ENCODE measurements around the gene PTPRD. TPM values are rescaled to one million over a fixed set of nuclear protein-coding genes. Genes with fewer than 3 reads are reported as not detected.
A peak's percentile ranks its signal among the peaks of the same experiment; 100 is the strongest.

Gene PTPRD
- total RNA-seq, 1 donor from 2014 or later: 136 TPM

GRCh38 chr9:10003047-10003446 lies 609.8 kb downstream of the PTPRD start:
- H3K4me1 Mint-ChIP-seq: peaks cover 1% of the 10 kb centered on the region
- no peak overlapping the region for H3K9ac ChIP-seq
- H3K9me3 ChIP-seq (ENCODE audit: low read depth): no peaks in the 10 kb centered on the region
- H3K4me3 ChIP-seq: no peak overlapping the region
- no peaks in the 10 kb centered on the region for H3K27me3 ChIP-seq
- no peak overlapping the region for H3K27ac ChIP-seq
- H3F3A ChIP-seq (ENCODE audit: low read depth): peaks cover 16% of the 10 kb centered on the region
- no peaks in the 10 kb centered on the region for H3K36me3 Mint-ChIP-seq
- peaks cover 3% of the 10 kb centered on the region for H3K27me3 Mint-ChIP-seq (ENCODE audit: insufficient read depth, low read depth)
- H3K27ac Mint-ChIP-seq: no peak overlapping the region
- H2AFZ ChIP-seq (replicated peaks): no peak overlapping the region
- H3K4me3 Mint-ChIP-seq: no peak overlapping the region
- no peaks in the 10 kb centered on the region for H3K9me3 Mint-ChIP-seq
- no peaks in the 10 kb centered on the region for H3K79me2 ChIP-seq (ENCODE audit: low read depth)
- H3K4me2 ChIP-seq: no peak overlapping the region
- TF ChIP-seq EZH2phosphoT487 (IDR thresholded peaks at IDR 0.05): no peak
- no peak for TF ChIP-seq EZH2 (IDR thresholded peaks at IDR 0.05)
- TF ChIP-seq, protein P1, sequence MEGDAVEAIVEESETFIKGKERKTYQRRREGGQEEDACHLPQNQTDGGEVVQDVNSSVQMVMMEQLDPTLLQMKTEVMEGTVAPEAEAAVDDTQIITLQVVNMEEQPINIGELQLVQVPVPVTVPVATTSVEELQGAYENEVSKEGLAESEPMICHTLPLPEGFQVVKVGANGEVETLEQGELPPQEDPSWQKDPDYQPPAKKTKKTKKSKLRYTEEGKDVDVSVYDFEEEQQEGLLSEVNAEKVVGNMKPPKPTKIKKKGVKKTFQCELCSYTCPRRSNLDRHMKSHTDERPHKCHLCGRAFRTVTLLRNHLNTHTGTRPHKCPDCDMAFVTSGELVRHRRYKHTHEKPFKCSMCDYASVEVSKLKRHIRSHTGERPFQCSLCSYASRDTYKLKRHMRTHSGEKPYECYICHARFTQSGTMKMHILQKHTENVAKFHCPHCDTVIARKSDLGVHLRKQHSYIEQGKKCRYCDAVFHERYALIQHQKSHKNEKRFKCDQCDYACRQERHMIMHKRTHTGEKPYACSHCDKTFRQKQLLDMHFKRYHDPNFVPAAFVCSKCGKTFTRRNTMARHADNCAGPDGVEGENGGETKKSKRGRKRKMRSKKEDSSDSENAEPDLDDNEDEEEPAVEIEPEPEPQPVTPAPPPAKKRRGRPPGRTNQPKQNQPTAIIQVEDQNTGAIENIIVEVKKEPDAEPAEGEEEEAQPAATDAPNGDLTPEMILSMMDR (IDR thresholded peaks at IDR 0.05): no peak
- no peak for DNase-seq (ENCODE audit: low spot score)
- H3K4me1 ChIP-seq: peaks cover 11% of the 10 kb centered on the region
- H3K36me3 ChIP-seq: no peaks in the 10 kb centered on the region
- no peaks in the 10 kb centered on the region for H4K20me1 ChIP-seq (ENCODE audit: low read depth)

- no peaks in the 10 kb centered on the region for H3K79me2 ChIP-seq (ENCODE audit: low read depth)
- H3K9ac ChIP-seq: no peak overlapping the region
- H3K4me2 ChIP-seq: no peak overlapping the region
- no peak for TF ChIP-seq EZH2phosphoT487 (IDR thresholded peaks at IDR 0.05)
- TF ChIP-seq, protein P1 (IDR thresholded peaks at IDR 0.05): no peak
- TF ChIP-seq EZH2 (IDR thresholded peaks at IDR 0.05): no peak
- no peak overlapping the region for H2AFZ ChIP-seq (replicated peaks)
- no peaks in the 10 kb centered on the region for H3K9me3 Mint-ChIP-seq
- H3K27ac ChIP-seq: no peak overlapping the region
- peaks cover 3% of the 10 kb centered on the region for H3K27me3 Mint-ChIP-seq (ENCODE audit: insufficient read depth, low read depth)
- H3K36me3 Mint-ChIP-seq: no peaks in the 10 kb centered on the region
- no peak overlapping the region for H3K4me3 Mint-ChIP-seq
- no peaks in the 10 kb centered on the region for H3K27me3 ChIP-seq
- H4K20me1 ChIP-seq (ENCODE audit: low read depth): no peaks in the 10 kb centered on the region
- no peak overlapping the region for H3K4me3 ChIP-seq
- no peaks in the 10 kb centered on the region for H3K9me3 ChIP-seq (ENCODE audit: low read depth)
- H3K4me1 ChIP-seq: peaks cover 10% of the 10 kb centered on the region
- DNase-seq (ENCODE audit: low spot score): no peak
- peaks cover 5% of the 10 kb centered on the region for H3K4me1 Mint-ChIP-seq
- no peaks in the 10 kb centered on the region for H3K36me3 ChIP-seq
- H3F3A ChIP-seq (ENCODE audit: low read depth): peaks cover 17% of the 10 kb centered on the region
- H3K27ac Mint-ChIP-seq: no peak overlapping the region
These were observed 612.1 kb downstream of the PTPRD start for GRCh38 chr9:10000669-10001068.

- Mint-ChIP-seq H3K27ac (no peak overlapping the region), H3K36me3 (no peaks in the 10 kb centered on the region), H3K4me1 (peaks cover 11% of the 10 kb centered on the region), H3K4me3 (no peak overlapping the region), H3K27me3 (ENCODE audit: insufficient read depth, low read depth) (peaks cover 3% of the 10 kb centered on the region), H3K9me3 (no peaks in the 10 kb centered on the region)
- TF ChIP-seq, protein P1 (IDR thresholded peaks at IDR 0.05): peak; percentile 77
- TF ChIP-seq EZH2 (IDR thresholded peaks at IDR 0.05): no peak
- Histone ChIP-seq H3K4me3 (no peak overlapping the region), H3K9me3 (ENCODE audit: low read depth) (no peaks in the 10 kb centered on the region), H2AFZ (replicated peaks) (peak overlapping the region; percentile 78), H3K79me2 (ENCODE audit: low read depth) (no peaks in the 10 kb centered on the region), H3K27me3 (no peaks in the 10 kb centered on the region), H3F3A (ENCODE audit: low read depth) (peaks cover 13% of the 10 kb centered on the region), H3K27ac (no peak overlapping the region), H4K20me1 (ENCODE audit: low read depth) (no peaks in the 10 kb centered on the region), H3K4me2 (no peak overlapping the region), H3K4me1 (peaks cover 19% of the 10 kb centered on the region), H3K36me3 (no peaks in the 10 kb centered on the region), H3K9ac (no peak overlapping the region)
- DNase-seq (ENCODE audit: low spot score): peak; percentile 59
These were observed 614.1 kb downstream of the PTPRD start for GRCh38 chr9:9998491-9999287.

Measured in neural progenitor cell (in vitro differentiated cells).